ENCODE data around the gene MYLIP. TPM values are rescaled to one million over a fixed set of nuclear protein-coding genes. Genes with fewer than 3 reads are reported as not detected.

The MYLIP gene
- polyA plus RNA-seq, 3 donors, result 19.9 to 84.0 (median 28.0) TPM

GRCh38 chr6:16102208-16102607 lies 26.7 kb upstream of the MYLIP start:
- Mint-ChIP-seq H3K4me3 (no peak overlapping the region), H3K4me1 (peaks cover 32% of the 10 kb centered on the region), H3K27ac (no peak overlapping the region), H3K36me3 (peaks cover 0 to 5% of the 10 kb centered on the region in 2 donors), H3K9me3 (peaks cover 19 to 27% (median 21%) of the 10 kb centered on the region in 7 donors), H3K27me3 (ENCODE audit: low read depth in 3 of 3) (no peaks in the 10 kb centered on the region)
- H2AFZ ChIP-seq (ENCODE audit: insufficient read depth, low read depth, low read length, poor library complexity, severe bottlenecking), result no peak overlapping the region
- peaks cover 30 to 36% of the 10 kb centered on the region in 2 donors for H3K4me1 ChIP-seq (ENCODE audit: control insufficient read depth in 1 of 2, insufficient read depth in 2 of 2, low read length in 2 of 2)
- no peak overlapping the region for H3K4me3 ChIP-seq (replicated peaks in 1 of 3; ENCODE audit: low read depth in 2 of 3, low read length in 3 of 3)
- no peak overlapping the region for H3K9ac ChIP-seq (ENCODE audit: insufficient read depth, low read length, poor library complexity, severe bottlenecking)
- no peak for DNase-seq
- no peaks in the 10 kb centered on the region for H4K20me1 ChIP-seq (ENCODE audit: insufficient read depth, low read length)
- intact Hi-C loops (cut with micrococcal nuclease), result no loop called here
- H3K79me2 ChIP-seq (ENCODE audit: insufficient read depth, low read length), result no peaks in the 10 kb centered on the region
- no peak for TF ChIP-seq CTCF (IDR thresholded peaks at IDR 0.05)
- H3K27ac ChIP-seq (ENCODE audit: low read depth in 1 of 2, low read length in 2 of 2), result no peak overlapping the region
- H3K27me3 ChIP-seq (ENCODE audit: control insufficient read depth in 2 of 2, insufficient read depth in 2 of 2, low read length in 2 of 2), result no peaks in the 10 kb centered on the region
- no peaks in the 10 kb centered on the region for H3K36me3 ChIP-seq (replicated peaks in 1 of 2; ENCODE audit: control insufficient read depth in 1 of 2, insufficient read depth in 2 of 2, low read length in 2 of 2)
- WGBS (ENCODE audit: insufficient coverage), result 96% methylated on average over 2 of the region's 3 CpGs
- peaks cover 15 to 16% of the 10 kb centered on the region in 2 donors for H3K9me3 ChIP-seq (replicated peaks in 1 of 2; ENCODE audit: control insufficient read depth in 1 of 2, insufficient read depth in 1 of 2, low read length in 2 of 2)
- no peak overlapping the region for H3K4me2 ChIP-seq (replicated peaks; ENCODE audit: extremely low read depth, low read length, poor library complexity, severe bottlenecking)

- H3K27me3 ChIP-seq (ENCODE audit: control insufficient read depth in 2 of 2, insufficient read depth in 2 of 2, low read length in 2 of 2), result no peaks in the 10 kb centered on the region
- peaks cover 29 to 33% of the 10 kb centered on the region in 2 donors for H3K4me1 ChIP-seq (ENCODE audit: control insufficient read depth in 1 of 2, insufficient read depth in 2 of 2, low read length in 2 of 2)
- Mint-ChIP-seq H3K4me1 (peaks cover 31% of the 10 kb centered on the region), H3K27ac (no peak overlapping the region), H3K9me3 (peaks cover 16 to 23% (median 18%) of the 10 kb centered on the region in 7 donors), H3K27me3 (ENCODE audit: low read depth in 3 of 3) (no peaks in the 10 kb centered on the region), H3K4me3 (no peak overlapping the region), H3K36me3 (peaks cover 0 to 5% of the 10 kb centered on the region in 2 donors)
- no peaks in the 10 kb centered on the region for H3K36me3 ChIP-seq (replicated peaks in 1 of 2; ENCODE audit: control insufficient read depth in 1 of 2, insufficient read depth in 2 of 2, low read length in 2 of 2)
- no peak for TF ChIP-seq CTCF (IDR thresholded peaks at IDR 0.05)
- H4K20me1 ChIP-seq (ENCODE audit: insufficient read depth, low read length), result no peaks in the 10 kb centered on the region
- no peak overlapping the region for H3K27ac ChIP-seq (ENCODE audit: low read depth in 1 of 2, low read length in 2 of 2)
- no peak overlapping the region for H3K9ac ChIP-seq (ENCODE audit: insufficient read depth, low read length, poor library complexity, severe bottlenecking)
- no peak for DNase-seq
- H3K79me2 ChIP-seq (ENCODE audit: insufficient read depth, low read length), result no peaks in the 10 kb centered on the region
- WGBS (ENCODE audit: insufficient coverage), result 96% methylated on average over 4 of the region's 7 CpGs
- no peak overlapping the region for H3K4me3 ChIP-seq (replicated peaks in 1 of 3; ENCODE audit: low read depth in 2 of 3, low read length in 3 of 3)
- H3K9me3 ChIP-seq (replicated peaks in 1 of 2; ENCODE audit: control insufficient read depth in 1 of 2, insufficient read depth in 1 of 2, low read length in 2 of 2), result peaks cover 15 to 16% of the 10 kb centered on the region in 2 donors
- H3K4me2 ChIP-seq (replicated peaks; ENCODE audit: extremely low read depth, low read length, poor library complexity, severe bottlenecking), result no peak overlapping the region
- H2AFZ ChIP-seq (ENCODE audit: insufficient read depth, low read depth, low read length, poor library complexity, severe bottlenecking), result no peak overlapping the region
- intact Hi-C loops (cut with micrococcal nuclease), result no loop called here
Measured at GRCh38 chr6:16103722-16104121, 25.2 kb upstream of the MYLIP start.
